WTC11 (cell line): ENCODE measurements around the gene TNFAIP8L3. TPM values are rescaled to one million over a fixed set of nuclear protein-coding genes. Genes with fewer than 3 reads are reported as not detected.
"Not testable (repeated sequence)": the region's sequence is repeated elsewhere in the genome, so short reads cannot be mapped to it uniquely, and the experiment has no call there.

Experiments used
- ATAC-seq: fragments of 200-7000 bp; cut with Tn5 transposase; 2 replicates; pipeline ENCODE4 v1.10.0; 2021; ENCODE audit warnings: mild to moderate bottlenecking, moderate library complexity
- CTCF ChIA-PET: fragments of 300-600 bp; sonication (Branson Sonifier 250); formaldehyde crosslinking; loops from one replicate; lab custom pipeline; 2021; ENCODE audit warnings: antibody characterized with exemption; lab: Charles Lee
- POLR2A ChIA-PET: fragments of 350-600 bp; sonication (Branson Sonifier 250); formaldehyde crosslinking; loops from one replicate; lab custom pipeline; 2021; ENCODE audit warnings: antibody characterized with exemption; lab: Charles Lee
- DNase-seq: peaks from one replicate; pipeline ENCODE4 v3.0.0; 2021; ENCODE audit warnings: low spot score
- H3K27ac Mint-ChIP-seq: 2 replicates; pipeline ENCODE4 v1.8.0; 2021; ENCODE audit warnings: mixed read lengths
- H3K27me3 Mint-ChIP-seq: 2 replicates; pipeline ENCODE4 v1.8.0; 2021; ENCODE audit warnings: low read depth, mild to moderate bottlenecking, moderate library complexity, mixed read lengths
- H3K36me3 Mint-ChIP-seq: 2 replicates; pipeline ENCODE4 v1.8.0; 2021; ENCODE audit warnings: mixed read lengths
- H3K4me1 Mint-ChIP-seq: 2 replicates; pipeline ENCODE4 v1.8.0; 2022; ENCODE audit warnings: mixed read lengths
- H3K4me3 Mint-ChIP-seq: 2 replicates; pipeline ENCODE4 v1.8.0; 2021; ENCODE audit warnings: mild to moderate bottlenecking, moderate library complexity, mixed read lengths
- H3K9me3 Mint-ChIP-seq: 2 replicates; pipeline ENCODE4 v1.8.0; 2021; ENCODE audit warnings: mixed read lengths
- CBFB ChIP-seq: sonication (generic); formaldehyde crosslinking; IDR thresholded peaks from 2 replicates; pipeline ENCODE4 v1.8.1; 2022; ENCODE audit warnings: mild to moderate bottlenecking, low read depth, missing genetic modification reagents
- FOXK1 ChIP-seq: sonication (generic); formaldehyde crosslinking; IDR thresholded peaks from 2 replicates; pipeline ENCODE4 v1.8.0; 2022; ENCODE audit warnings: mild to moderate bottlenecking, moderate library complexity, missing genetic modification reagents
- JAZF1 ChIP-seq: fragments of 250-450 bp; sonication (Bioruptor Pico); IDR thresholded peaks from 2 replicates; pipeline ENCODE4 v1.9.0; 2021; ENCODE audit warnings: moderate library complexity, mild to moderate bottlenecking, inconsistent platforms
- NFYB ChIP-seq: sonication (generic); formaldehyde crosslinking; conservative IDR thresholded peaks from 2 replicates; pipeline ENCODE4 v1.8.0; 2022; ENCODE audit warnings: low read depth, missing genetic modification reagents
- SMAD3 ChIP-seq: sonication (generic); formaldehyde crosslinking; IDR thresholded peaks from 2 replicates; pipeline ENCODE4 v1.8.0; 2022; ENCODE audit warnings: missing genetic modification reagents, mild to moderate bottlenecking, borderline replicate concordance
- SOX15 ChIP-seq: fragments of 250-450 bp; sonication (Bioruptor Pico); IDR thresholded peaks from 2 replicates; pipeline ENCODE4 v1.9.0; 2021; ENCODE audit warnings: mild to moderate bottlenecking
- ZNF121 ChIP-seq: sonication (generic); formaldehyde crosslinking; IDR thresholded peaks from 2 replicates; pipeline ENCODE4 v1.8.0; 2023; ENCODE audit warnings: missing genetic modification reagents
- ZNF232 ChIP-seq: sonication (generic); formaldehyde crosslinking; IDR thresholded peaks from 2 replicates; pipeline ENCODE4 v1.8.0; 2022; ENCODE audit warnings: mild to moderate bottlenecking, missing genetic modification reagents
- ZNF671 ChIP-seq: fragments of 250-450 bp; sonication (Bioruptor Pico); IDR thresholded peaks from 2 replicates; pipeline ENCODE4 v1.8.0; 2021; ENCODE audit warnings: mild to moderate bottlenecking
- total RNA-seq: library from RNA; stranded (reverse); gene quantifications from 3 replicates; pipeline ENCODE4 v1.2.3, GENCODE V29; 2021
- TF ChIP-seq, protein P1 (sequence below): fragments of 250-450 bp; sonication (Bioruptor Pico); IDR thresholded peaks from 2 replicates; pipeline ENCODE4 v1.9.0; 2021; ENCODE audit warnings: mild to moderate bottlenecking
- TF ChIP-seq, protein P2 (sequence below): sonication (generic); formaldehyde crosslinking; IDR thresholded peaks from 2 replicates; pipeline ENCODE4 v1.8.0; 2022; ENCODE audit warnings: missing genetic modification reagents
- TF ChIP-seq, protein P3 (sequence below): fragments of 250-450 bp; sonication (Bioruptor Pico); IDR thresholded peaks from 2 replicates; pipeline ENCODE4 v1.9.0; 2021; ENCODE audit warnings: mild to moderate bottlenecking, borderline replicate concordance
- TF ChIP-seq, protein P4 (sequence below): sonication (generic); formaldehyde crosslinking; IDR thresholded peaks from 2 replicates; pipeline ENCODE4 v1.8.1; 2023; ENCODE audit warnings: mild to moderate bottlenecking, missing genetic modification reagents
- TF ChIP-seq, protein P5 (sequence below): sonication (generic); formaldehyde crosslinking; IDR thresholded peaks from 2 replicates; pipeline ENCODE4 v1.8.1; 2022; ENCODE audit warnings: mild to moderate bottlenecking, moderate library complexity, missing genetic modification reagents
- TF ChIP-seq, protein P6 (sequence below): sonication (generic); formaldehyde crosslinking; IDR thresholded peaks from 2 replicates; pipeline ENCODE4 v1.8.0; 2022; ENCODE audit warnings: mild to moderate bottlenecking, missing genetic modification reagents
- TF ChIP-seq, protein P7 (sequence below): sonication (generic); formaldehyde crosslinking; IDR thresholded peaks from 2 replicates; pipeline ENCODE4 v1.8.0; 2022; ENCODE audit warnings: mild to moderate bottlenecking, missing genetic modification reagents

Gene TNFAIP8L3
- total RNA-seq, 1 experiment from 2014 or later = 0.39 TPM

DNA sequence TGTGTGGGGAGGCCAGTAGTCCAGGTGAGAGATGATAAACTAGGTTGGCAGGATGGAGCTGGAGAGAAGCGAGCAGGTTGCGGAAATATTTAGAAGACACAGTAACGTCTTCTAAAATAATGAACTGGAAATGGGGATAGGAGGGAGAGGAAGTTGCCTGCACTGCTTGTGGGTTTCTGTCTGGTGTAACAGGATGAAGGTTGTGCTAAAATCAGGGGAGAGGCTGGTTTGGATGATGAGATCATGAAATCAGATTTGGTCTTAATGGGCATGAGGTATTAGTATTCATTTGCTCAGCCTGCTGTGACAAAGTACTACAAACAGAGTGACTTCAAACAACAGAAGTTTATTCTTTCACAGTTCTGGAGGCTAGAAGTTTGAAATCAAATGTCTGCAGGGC, 32.1 kb upstream of the TNFAIP8L3 start (continued):
- TF ChIP-seq, protein P1, sequence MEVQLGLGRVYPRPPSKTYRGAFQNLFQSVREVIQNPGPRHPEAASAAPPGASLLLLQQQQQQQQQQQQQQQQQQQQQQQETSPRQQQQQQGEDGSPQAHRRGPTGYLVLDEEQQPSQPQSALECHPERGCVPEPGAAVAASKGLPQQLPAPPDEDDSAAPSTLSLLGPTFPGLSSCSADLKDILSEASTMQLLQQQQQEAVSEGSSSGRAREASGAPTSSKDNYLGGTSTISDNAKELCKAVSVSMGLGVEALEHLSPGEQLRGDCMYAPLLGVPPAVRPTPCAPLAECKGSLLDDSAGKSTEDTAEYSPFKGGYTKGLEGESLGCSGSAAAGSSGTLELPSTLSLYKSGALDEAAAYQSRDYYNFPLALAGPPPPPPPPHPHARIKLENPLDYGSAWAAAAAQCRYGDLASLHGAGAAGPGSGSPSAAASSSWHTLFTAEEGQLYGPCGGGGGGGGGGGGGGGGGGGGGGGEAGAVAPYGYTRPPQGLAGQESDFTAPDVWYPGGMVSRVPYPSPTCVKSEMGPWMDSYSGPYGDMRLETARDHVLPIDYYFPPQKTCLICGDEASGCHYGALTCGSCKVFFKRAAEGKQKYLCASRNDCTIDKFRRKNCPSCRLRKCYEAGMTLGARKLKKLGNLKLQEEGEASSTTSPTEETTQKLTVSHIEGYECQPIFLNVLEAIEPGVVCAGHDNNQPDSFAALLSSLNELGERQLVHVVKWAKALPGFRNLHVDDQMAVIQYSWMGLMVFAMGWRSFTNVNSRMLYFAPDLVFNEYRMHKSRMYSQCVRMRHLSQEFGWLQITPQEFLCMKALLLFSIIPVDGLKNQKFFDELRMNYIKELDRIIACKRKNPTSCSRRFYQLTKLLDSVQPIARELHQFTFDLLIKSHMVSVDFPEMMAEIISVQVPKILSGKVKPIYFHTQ (CRISPR knock-in tag) = no peak
- TF ChIP-seq, protein P2, sequence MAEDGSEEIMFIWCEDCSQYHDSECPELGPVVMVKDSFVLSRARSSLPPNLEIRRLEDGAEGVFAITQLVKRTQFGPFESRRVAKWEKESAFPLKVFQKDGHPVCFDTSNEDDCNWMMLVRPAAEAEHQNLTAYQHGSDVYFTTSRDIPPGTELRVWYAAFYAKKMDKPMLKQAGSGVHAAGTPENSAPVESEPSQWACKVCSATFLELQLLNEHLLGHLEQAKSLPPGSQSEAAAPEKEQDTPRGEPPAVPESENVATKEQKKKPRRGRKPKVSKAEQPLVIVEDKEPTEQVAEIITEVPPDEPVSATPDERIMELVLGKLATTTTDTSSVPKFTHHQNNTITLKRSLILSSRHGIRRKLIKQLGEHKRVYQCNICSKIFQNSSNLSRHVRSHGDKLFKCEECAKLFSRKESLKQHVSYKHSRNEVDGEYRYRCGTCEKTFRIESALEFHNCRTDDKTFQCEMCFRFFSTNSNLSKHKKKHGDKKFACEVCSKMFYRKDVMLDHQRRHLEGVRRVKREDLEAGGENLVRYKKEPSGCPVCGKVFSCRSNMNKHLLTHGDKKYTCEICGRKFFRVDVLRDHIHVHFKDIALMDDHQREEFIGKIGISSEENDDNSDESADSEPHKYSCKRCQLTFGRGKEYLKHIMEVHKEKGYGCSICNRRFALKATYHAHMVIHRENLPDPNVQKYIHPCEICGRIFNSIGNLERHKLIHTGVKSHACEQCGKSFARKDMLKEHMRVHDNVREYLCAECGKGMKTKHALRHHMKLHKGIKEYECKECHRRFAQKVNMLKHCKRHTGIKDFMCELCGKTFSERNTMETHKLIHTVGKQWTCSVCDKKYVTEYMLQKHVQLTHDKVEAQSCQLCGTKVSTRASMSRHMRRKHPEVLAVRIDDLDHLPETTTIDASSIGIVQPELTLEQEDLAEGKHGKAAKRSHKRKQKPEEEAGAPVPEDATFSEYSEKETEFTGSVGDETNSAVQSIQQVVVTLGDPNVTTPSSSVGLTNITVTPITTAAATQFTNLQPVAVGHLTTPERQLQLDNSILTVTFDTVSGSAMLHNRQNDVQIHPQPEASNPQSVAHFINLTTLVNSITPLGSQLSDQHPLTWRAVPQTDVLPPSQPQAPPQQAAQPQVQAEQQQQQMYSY (CRISPR knock-in tag) = no peak
- TF ChIP-seq ZNF671 (no peak), FOXK1 (no peak), SMAD3 (CRISPR knock-in tag) (no peak), NFYB (CRISPR knock-in tag) (no peak), CBFB (CRISPR knock-in tag) (no peak), ZNF232 (CRISPR knock-in tag) (no peak)

DNA sequence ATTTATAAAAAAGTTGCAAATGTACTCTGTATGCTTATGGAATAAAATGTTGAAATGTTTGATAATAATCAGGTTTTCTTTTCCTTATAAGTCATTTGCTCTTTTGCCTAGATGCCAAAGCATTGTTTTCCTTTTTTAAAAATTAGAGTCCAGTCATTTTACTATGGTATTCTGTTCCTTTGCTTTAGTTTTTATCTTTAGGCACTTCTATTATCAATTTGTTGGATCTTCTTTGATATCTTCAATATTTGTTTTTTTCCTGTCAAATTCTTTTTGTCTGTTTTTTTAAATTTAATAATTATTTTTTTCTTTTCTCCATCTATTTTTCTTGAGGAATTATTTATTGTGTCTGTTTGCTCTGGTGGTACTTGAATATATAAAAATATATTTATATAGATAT, 28.3 kb upstream of the TNFAIP8L3 start:
- H3K9me3 Mint-ChIP-seq = peaks cover 12% of the 10 kb centered on the region
- CTCF ChIA-PET = interaction anchor here (2.0 kb wide), 1 partner anchor 10 kb away, joined by 5 read pairs; no protein-coding TSS in a partner anchor
- H3K4me3 Mint-ChIP-seq, DNase-seq, H3K27ac Mint-ChIP-seq, H3K4me1 Mint-ChIP-seq, H3K36me3 Mint-ChIP-seq, POLR2A ChIA-PET, H3K27me3 Mint-ChIP-seq, ATAC-seq: not testable (repeated sequence)

DNA sequence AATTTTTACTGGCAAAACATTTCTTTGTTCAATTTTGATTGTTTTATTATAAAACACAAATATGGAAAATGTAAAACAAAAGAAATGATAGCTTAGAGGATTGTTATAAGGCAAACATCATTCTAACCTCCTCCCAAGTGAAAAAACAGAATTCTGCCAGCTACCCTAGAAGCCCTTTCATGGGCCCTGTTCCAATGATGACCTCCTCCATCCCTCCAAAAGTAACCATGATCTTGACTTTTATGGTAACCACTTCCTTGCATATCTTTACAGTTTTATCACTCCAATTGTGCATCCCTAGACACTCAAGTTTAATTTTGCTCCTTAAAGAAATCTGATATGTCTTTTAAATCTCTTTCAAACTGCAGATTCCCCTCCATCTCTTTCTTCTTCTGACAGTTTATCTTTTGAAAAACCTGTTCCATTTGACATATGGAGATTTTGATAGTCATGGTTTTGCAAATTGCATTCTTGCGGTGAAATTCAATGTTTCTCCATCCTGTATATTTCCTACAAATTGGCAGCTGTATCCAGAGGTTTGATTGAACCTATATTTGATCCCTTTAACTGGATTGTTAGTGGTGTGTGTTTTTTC, 27.0 kb upstream of the TNFAIP8L3 start:
- Mint-ChIP-seq H3K27ac (no peak overlapping the region), H3K4me1 (no peaks in the 10 kb centered on the region), H3K36me3 (peaks cover 2% of the 10 kb centered on the region; the same call in 1 of the 2 replicates), H3K27me3 (no peaks in the 10 kb centered on the region)
- DNase-seq = no peak
- ATAC-seq = no peak
- POLR2A ChIA-PET = no interaction called here
- TF ChIP-seq, protein P3, sequence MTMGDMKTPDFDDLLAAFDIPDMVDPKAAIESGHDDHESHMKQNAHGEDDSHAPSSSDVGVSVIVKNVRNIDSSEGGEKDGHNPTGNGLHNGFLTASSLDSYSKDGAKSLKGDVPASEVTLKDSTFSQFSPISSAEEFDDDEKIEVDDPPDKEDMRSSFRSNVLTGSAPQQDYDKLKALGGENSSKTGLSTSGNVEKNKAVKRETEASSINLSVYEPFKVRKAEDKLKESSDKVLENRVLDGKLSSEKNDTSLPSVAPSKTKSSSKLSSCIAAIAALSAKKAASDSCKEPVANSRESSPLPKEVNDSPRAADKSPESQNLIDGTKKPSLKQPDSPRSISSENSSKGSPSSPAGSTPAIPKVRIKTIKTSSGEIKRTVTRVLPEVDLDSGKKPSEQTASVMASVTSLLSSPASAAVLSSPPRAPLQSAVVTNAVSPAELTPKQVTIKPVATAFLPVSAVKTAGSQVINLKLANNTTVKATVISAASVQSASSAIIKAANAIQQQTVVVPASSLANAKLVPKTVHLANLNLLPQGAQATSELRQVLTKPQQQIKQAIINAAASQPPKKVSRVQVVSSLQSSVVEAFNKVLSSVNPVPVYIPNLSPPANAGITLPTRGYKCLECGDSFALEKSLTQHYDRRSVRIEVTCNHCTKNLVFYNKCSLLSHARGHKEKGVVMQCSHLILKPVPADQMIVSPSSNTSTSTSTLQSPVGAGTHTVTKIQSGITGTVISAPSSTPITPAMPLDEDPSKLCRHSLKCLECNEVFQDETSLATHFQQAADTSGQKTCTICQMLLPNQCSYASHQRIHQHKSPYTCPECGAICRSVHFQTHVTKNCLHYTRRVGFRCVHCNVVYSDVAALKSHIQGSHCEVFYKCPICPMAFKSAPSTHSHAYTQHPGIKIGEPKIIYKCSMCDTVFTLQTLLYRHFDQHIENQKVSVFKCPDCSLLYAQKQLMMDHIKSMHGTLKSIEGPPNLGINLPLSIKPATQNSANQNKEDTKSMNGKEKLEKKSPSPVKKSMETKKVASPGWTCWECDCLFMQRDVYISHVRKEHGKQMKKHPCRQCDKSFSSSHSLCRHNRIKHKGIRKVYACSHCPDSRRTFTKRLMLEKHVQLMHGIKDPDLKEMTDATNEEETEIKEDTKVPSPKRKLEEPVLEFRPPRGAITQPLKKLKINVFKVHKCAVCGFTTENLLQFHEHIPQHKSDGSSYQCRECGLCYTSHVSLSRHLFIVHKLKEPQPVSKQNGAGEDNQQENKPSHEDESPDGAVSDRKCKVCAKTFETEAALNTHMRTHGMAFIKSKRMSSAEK (CRISPR knock-in tag) = no peak
- TF ChIP-seq, protein P4, sequence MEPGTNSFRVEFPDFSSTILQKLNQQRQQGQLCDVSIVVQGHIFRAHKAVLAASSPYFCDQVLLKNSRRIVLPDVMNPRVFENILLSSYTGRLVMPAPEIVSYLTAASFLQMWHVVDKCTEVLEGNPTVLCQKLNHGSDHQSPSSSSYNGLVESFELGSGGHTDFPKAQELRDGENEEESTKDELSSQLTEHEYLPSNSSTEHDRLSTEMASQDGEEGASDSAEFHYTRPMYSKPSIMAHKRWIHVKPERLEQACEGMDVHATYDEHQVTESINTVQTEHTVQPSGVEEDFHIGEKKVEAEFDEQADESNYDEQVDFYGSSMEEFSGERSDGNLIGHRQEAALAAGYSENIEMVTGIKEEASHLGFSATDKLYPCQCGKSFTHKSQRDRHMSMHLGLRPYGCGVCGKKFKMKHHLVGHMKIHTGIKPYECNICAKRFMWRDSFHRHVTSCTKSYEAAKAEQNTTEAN (CRISPR knock-in tag) = no peak
- TF ChIP-seq, protein P5, sequence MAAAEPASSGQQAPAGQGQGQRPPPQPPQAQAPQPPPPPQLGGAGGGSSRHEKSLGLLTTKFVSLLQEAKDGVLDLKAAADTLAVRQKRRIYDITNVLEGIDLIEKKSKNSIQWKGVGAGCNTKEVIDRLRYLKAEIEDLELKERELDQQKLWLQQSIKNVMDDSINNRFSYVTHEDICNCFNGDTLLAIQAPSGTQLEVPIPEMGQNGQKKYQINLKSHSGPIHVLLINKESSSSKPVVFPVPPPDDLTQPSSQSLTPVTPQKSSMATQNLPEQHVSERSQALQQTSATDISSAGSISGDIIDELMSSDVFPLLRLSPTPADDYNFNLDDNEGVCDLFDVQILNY (CRISPR knock-in tag) = no peak
- TF ChIP-seq ZNF121 (CRISPR knock-in tag) (no peak), JAZF1 (CRISPR knock-in tag) (no peak), SOX15 (no peak)
- TF ChIP-seq, protein P6, sequence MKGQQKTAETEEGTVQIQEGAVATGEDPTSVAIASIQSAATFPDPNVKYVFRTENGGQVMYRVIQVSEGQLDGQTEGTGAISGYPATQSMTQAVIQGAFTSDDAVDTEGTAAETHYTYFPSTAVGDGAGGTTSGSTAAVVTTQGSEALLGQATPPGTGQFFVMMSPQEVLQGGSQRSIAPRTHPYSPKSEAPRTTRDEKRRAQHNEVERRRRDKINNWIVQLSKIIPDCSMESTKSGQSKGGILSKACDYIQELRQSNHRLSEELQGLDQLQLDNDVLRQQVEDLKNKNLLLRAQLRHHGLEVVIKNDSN (CRISPR knock-in tag) = no peak
- TF ChIP-seq, protein P7, sequence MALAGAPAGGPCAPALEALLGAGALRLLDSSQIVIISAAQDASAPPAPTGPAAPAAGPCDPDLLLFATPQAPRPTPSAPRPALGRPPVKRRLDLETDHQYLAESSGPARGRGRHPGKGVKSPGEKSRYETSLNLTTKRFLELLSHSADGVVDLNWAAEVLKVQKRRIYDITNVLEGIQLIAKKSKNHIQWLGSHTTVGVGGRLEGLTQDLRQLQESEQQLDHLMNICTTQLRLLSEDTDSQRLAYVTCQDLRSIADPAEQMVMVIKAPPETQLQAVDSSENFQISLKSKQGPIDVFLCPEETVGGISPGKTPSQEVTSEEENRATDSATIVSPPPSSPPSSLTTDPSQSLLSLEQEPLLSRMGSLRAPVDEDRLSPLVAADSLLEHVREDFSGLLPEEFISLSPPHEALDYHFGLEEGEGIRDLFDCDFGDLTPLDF (CRISPR knock-in tag) = no peak
- TF ChIP-seq, all 79 proteins: peak for 0
- H3K9me3 Mint-ChIP-seq = peaks cover 12% of the 10 kb centered on the region
- CTCF ChIA-PET = interaction anchor here (1.0 to 3.1 kb wide), 2 partner anchors 11 to 280 kb away, joined by 4 to 18 read pairs; no protein-coding TSS in a partner anchor
- H3K4me3 Mint-ChIP-seq = no peak overlapping the region
